ENCODE results near the gene GRK5.

GRCh38 chr10:119452396-119452795, 245.0 kb downstream of the GRK5 start:
- no peak for TF ChIP-seq POLR2A (IDR thresholded peaks at IDR 0.05)
- no peak for TF ChIP-seq CTCF (IDR thresholded peaks at IDR 0.05)
- TF ChIP-seq EP300 (IDR thresholded peaks at IDR 0.05), result no peak

All from tibial nerve (tissue), 4 donors.